ENCODE results near the gene MBD3L1.

The MBD3L1 gene

GRCh38 chr19:8881512-8881911 is 49.3 kb downstream of the MBD3L1 start:
- no peak for DNase-seq

GRCh38 chr19:8884416-8884815 is 52.2 kb downstream of the MBD3L1 start:
- DNase-seq = no peak

GRCh38 chr19:8887364-8887763 is 55.2 kb downstream of the MBD3L1 start:
- DNase-seq = no peak

GRCh38 chr19:8890260-8890659 is 58.1 kb downstream of the MBD3L1 start:
- no peak for DNase-seq
